Natural killer cell (primary cell): ENCODE results near the gene GARRE1. TPM values are rescaled to one million over a fixed set of nuclear protein-coding genes. Genes with fewer than 3 reads are reported as not detected.
A peak's percentile ranks its signal among the peaks of the same experiment; 100 is the strongest.

Experiments
- ATAC-seq, 3 donors: fragments of 150-1000 bp in 2 of 3; fragments of 200-7000 bp in 1 of 3; cut with Tn5 transposase; 1 replicate in 1 of 3; 2 replicates in 2 of 3; pipeline ENCODE4 v1.10.0; 2021; ENCODE audit warnings: mild to moderate bottlenecking in 2 of 3, moderate library complexity in 2 of 3
- DNase-seq, 2 donors: peaks; one replicate each; pipeline versions ENCODE4 v3.0.0 to v3.0.0-alpha.2; 2013 to 2021; ENCODE audit warnings: mixed read lengths in 1 of 2
- H3K27ac ChIP-seq: one replicate; pipeline ENCODE4 v1.5.1; 2013; ENCODE audit warnings: mild to moderate bottlenecking, low read length
- H3K27me3 ChIP-seq: one replicate; pipeline ENCODE4 v1.6.1; 2013; ENCODE audit warnings: low read length; ENCODE audit not compliant: control insufficient read depth, insufficient read depth
- H3K36me3 ChIP-seq: one replicate; pipeline ENCODE4 v1.6.1; 2013; ENCODE audit warnings: low read length; ENCODE audit not compliant: control insufficient read depth, insufficient read depth
- H3K4me1 ChIP-seq: one replicate; pipeline ENCODE4 v1.6.1; 2013; ENCODE audit warnings: low read length; ENCODE audit not compliant: control insufficient read depth, insufficient read depth
- H3K4me3 ChIP-seq: one replicate; pipeline ENCODE4 v1.5.1; 2013; ENCODE audit warnings: low read length
- H3K9me3 ChIP-seq: one replicate; pipeline ENCODE4 v1.6.1; 2013; ENCODE audit warnings: low read length; ENCODE audit not compliant: control insufficient read depth, insufficient read depth
- H3K27ac Mint-ChIP-seq, 2 donors: one replicate each; pipeline ENCODE4 v1.8.0; 2022; ENCODE audit warnings: mild to moderate bottlenecking in 2 of 2, mixed read lengths in 2 of 2, moderate library complexity in 1 of 2
- H3K27me3 Mint-ChIP-seq, 2 donors: one replicate each; pipeline ENCODE4 v1.8.0; 2022; ENCODE audit warnings: low read depth in 2 of 2, mixed read lengths in 2 of 2
- H3K36me3 Mint-ChIP-seq: one replicate; pipeline ENCODE4 v1.8.0; 2022; ENCODE audit warnings: mixed read lengths
- H3K4me1 Mint-ChIP-seq, 2 donors: one replicate each; pipeline ENCODE4 v1.8.0; 2022; ENCODE audit warnings: mixed read lengths in 2 of 2
- H3K4me3 Mint-ChIP-seq: one replicate; pipeline ENCODE4 v1.8.0; 2022; ENCODE audit warnings: mild to moderate bottlenecking, moderate library complexity, mixed read lengths
- H3K9me3 Mint-ChIP-seq, 2 donors: one replicate each; pipeline ENCODE4 v1.8.0; 2022; ENCODE audit warnings: mixed read lengths in 2 of 2
- WGBS: methylation state at CpG from one replicate; pipeline ENCODE4 v1.1.7; 2013; ENCODE audit warnings: missing lambda C conversion rate; ENCODE audit not compliant: insufficient coverage; 5-methylcytosine and 5-hydroxymethylcytosine counted together
- intact Hi-C: fragments of 100-400 bp; cut with micrococcal nuclease; formaldehyde crosslinking; loops from one replicate; pipeline ENCODE4 v1.14.2; 2022
- total RNA-seq, 4 donors: library from RNA; stranded (reverse); fragments of 120-200 nt in 1 of 4; gene quantifications; one replicate each; pipeline versions ENCODE4 v1.2.3 to v1.2.4, GENCODE V29; 2013 to 2022
- TF ChIP-seq, protein P1 (sequence below): fragments of 200-600 bp; IDR thresholded peaks from one replicate; pipeline ENCODE4 v1.8.0; 2022; ENCODE audit warnings: antibody characterized with exemption

Gene GARRE1
- total RNA-seq, 3 donors from 2014 or later (not counting 1 experiment from before 2014, with no cell fraction given): 21.9 to 29.2 (median 22.0) TPM

DNA sequence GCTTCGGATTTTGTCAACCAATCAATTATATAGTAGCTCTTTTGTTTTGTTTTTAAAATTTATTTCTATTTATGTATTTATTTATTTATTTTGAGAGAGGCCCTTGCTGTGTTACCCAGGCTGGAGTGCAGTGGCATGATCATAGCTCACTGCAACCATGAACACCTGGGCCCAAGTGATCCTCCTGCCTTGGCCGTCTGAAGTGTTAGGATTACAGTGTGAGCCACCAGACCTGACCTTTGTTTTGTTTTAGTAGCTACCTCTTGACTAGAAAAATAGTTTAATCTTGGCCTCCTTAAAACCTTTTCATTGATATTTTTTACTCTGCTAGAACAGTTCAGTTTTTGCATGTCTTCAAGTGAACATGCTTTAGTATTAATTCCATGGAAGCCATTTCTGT is 15.1 kb downstream of the GARRE1 start:
- Mint-ChIP-seq H3K27ac (peak overlapping the region; percentile 76 to 90), H3K4me1 (peaks cover 23 to 46% of the 10 kb centered on the region in 2 donors), H3K27me3 (no peaks in the 10 kb centered on the region), H3K36me3 (no peaks in the 10 kb centered on the region), H3K4me3 (peak overlapping the region; percentile 81), H3K9me3 (no peaks in the 10 kb centered on the region)
- no peaks in the 10 kb centered on the region for H3K27me3 ChIP-seq
- peak in 1 of 2 donors; percentile 35 for DNase-seq
- intact Hi-C loops: no loop called here
- TF ChIP-seq, protein P1, sequence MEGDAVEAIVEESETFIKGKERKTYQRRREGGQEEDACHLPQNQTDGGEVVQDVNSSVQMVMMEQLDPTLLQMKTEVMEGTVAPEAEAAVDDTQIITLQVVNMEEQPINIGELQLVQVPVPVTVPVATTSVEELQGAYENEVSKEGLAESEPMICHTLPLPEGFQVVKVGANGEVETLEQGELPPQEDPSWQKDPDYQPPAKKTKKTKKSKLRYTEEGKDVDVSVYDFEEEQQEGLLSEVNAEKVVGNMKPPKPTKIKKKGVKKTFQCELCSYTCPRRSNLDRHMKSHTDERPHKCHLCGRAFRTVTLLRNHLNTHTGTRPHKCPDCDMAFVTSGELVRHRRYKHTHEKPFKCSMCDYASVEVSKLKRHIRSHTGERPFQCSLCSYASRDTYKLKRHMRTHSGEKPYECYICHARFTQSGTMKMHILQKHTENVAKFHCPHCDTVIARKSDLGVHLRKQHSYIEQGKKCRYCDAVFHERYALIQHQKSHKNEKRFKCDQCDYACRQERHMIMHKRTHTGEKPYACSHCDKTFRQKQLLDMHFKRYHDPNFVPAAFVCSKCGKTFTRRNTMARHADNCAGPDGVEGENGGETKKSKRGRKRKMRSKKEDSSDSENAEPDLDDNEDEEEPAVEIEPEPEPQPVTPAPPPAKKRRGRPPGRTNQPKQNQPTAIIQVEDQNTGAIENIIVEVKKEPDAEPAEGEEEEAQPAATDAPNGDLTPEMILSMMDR: no peak
- peaks cover 34% of the 10 kb centered on the region for H3K4me1 ChIP-seq
- peak in 1 of 3 donors; percentile 15 for ATAC-seq
- 12% methylated on average over 1 of the region's 2 CpGs for WGBS
- no peak overlapping the region for H3K4me3 ChIP-seq
- H3K9me3 ChIP-seq: no peaks in the 10 kb centered on the region
- peak overlapping the region; percentile 82 for H3K27ac ChIP-seq
- peaks cover 4% of the 10 kb centered on the region for H3K36me3 ChIP-seq

DNA sequence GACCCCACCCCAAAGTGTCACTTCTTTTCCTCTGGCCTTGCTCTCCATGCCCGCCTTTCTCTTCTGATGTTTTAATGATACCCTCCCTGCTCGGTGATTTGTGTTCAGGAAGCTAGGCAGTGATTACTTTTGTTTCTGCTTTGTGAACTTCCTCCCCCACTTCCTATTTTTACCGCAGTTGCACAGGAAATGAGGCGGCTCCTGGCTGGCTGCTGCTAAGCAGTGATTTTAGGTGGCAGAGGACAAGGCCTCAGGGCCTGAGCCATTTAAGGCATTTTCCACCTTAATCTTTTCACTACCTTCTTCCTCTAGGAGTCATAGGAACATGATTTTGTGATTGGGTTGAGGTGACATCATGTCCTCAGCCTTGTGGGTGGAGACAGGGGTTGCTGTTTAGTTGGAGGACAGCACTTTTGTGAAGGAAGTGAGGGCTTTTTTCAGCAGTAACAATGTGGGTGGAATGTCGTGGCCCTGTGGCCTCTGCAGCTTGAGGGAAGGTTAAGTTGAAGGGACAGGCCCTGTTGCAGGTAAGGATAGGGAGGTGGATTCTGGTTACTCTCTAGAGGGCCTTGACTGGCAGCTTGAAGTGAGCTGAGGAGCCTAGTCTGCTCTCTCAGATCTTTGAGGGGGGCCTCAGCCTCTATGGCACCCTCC is 15.7 kb downstream of the GARRE1 start:
- H3K27me3 ChIP-seq: no peaks in the 10 kb centered on the region
- TF ChIP-seq, protein P1: no peak
- H3K4me1 ChIP-seq: peaks cover 34% of the 10 kb centered on the region
- H3K9me3 ChIP-seq: no peaks in the 10 kb centered on the region
- no peaks in the 10 kb centered on the region for H3K36me3 Mint-ChIP-seq
- H3K27ac Mint-ChIP-seq: peak overlapping the region; percentile 76 to 90
- WGBS: 2% methylated on average over 5 of the region's 5 CpGs
- no peaks in the 10 kb centered on the region for H3K27me3 Mint-ChIP-seq
- H3K4me1 Mint-ChIP-seq: peaks cover 23 to 46% of the 10 kb centered on the region in 2 donors
- H3K4me3 Mint-ChIP-seq: peak overlapping the region; percentile 81
- ATAC-seq (peak; percentile 84 to 91 (median 90)), DNase-seq (peak; percentile 44 to 90)
- intact Hi-C loops: loop anchor here (2.0 kb wide), 1 partner anchor 39 kb away; no protein-coding TSS in a partner anchor
- peaks cover 4% of the 10 kb centered on the region for H3K36me3 ChIP-seq
- H3K27ac ChIP-seq: peak overlapping the region; percentile 82
- H3K9me3 Mint-ChIP-seq: no peaks in the 10 kb centered on the region
- H3K4me3 ChIP-seq: no peak overlapping the region

DNA sequence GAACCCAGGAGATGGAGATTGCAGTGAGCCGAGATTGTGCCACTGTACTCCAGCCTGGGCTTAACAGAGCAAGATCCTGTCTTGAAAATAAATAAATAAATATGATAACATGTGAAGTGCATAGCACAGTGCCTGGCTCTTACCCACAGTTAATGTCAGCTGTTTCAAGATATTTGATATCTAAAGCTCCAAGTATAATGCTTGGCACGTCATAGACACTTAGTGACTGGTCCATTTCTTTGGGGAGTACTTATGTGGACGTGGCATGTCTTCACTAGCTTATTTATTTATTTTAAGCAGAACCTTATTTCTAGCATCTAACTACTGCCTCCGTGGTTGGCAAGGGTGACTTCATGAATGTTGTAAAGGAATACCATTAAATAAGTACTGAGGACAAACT is 18.8 kb downstream of the GARRE1 start:
- Mint-ChIP-seq H3K27me3 (no peaks in the 10 kb centered on the region), H3K9me3 (no peaks in the 10 kb centered on the region), H3K4me3 (no peak overlapping the region), H3K36me3 (no peaks in the 10 kb centered on the region), H3K4me1 (peaks cover 32 to 53% of the 10 kb centered on the region in 2 donors), H3K27ac (no peak overlapping the region)
- ATAC-seq (no peak), DNase-seq (no peak)
- intact Hi-C loops: no loop called here
- TF ChIP-seq, protein P1: no peak
- H3K9me3 ChIP-seq: no peaks in the 10 kb centered on the region
- H3K4me1 ChIP-seq: peaks cover 34% of the 10 kb centered on the region
- H3K36me3 ChIP-seq: no peaks in the 10 kb centered on the region
- H3K4me3 ChIP-seq: no peak overlapping the region
- WGBS: 100% methylated on average over 2 of the region's 4 CpGs
- H3K27me3 ChIP-seq: no peaks in the 10 kb centered on the region
- peak overlapping the region; percentile 43 for H3K27ac ChIP-seq
